Neutrophil (primary cell): ENCODE results near the gene FAM111B.

ENCODE experiments used
- H3K27ac ChIP-seq: fragments of 200-600 bp; sonication (generic); 2 replicates; pipeline ENCODE4 v1.5.1; 2016; ENCODE audit warnings: mild to moderate bottlenecking, moderate library complexity
- H3K27me3 ChIP-seq: fragments of 200-600 bp; sonication (generic); 2 replicates; pipeline ENCODE4 v1.6.0; 2016; ENCODE audit warnings: mild to moderate bottlenecking
- H3K36me3 ChIP-seq: fragments of 200-600 bp; sonication (generic); 2 replicates; pipeline ENCODE4 v1.5.1; 2017
- H3K4me1 ChIP-seq, 2 experiments: fragments of 200-600 bp in 1 of 2; sonication (generic) in 1 of 2; 1 replicate in 1 of 2; 2 replicates in 1 of 2; pipeline versions ENCODE4 v1.5.1 to v1.6.1; 2013 to 2016; ENCODE audit warnings: low read depth in 1 of 2, low read length in 1 of 2, mild to moderate bottlenecking in 1 of 2, moderate library complexity in 1 of 2; ENCODE audit not compliant: control insufficient read depth in 1 of 2, insufficient read depth in 1 of 2
- H3K4me3 ChIP-seq, 2 experiments: fragments of 200-600 bp in 1 of 2; sonication (generic) in 1 of 2; 1 replicate in 1 of 2; 2 replicates in 1 of 2; pipeline ENCODE4 v1.5.1; 2013 to 2016; ENCODE audit warnings: low read depth in 1 of 2, low read length in 1 of 2, mild to moderate bottlenecking in 1 of 2, moderate library complexity in 1 of 2
- H3K9me3 ChIP-seq: fragments of 200-600 bp; sonication (generic); 2 replicates; pipeline ENCODE4 v1.5.1; 2016
- CTCF ChIP-seq: fragments of 200-600 bp; sonication (generic); IDR thresholded peaks from 2 replicates; pipeline ENCODE4 v1.5.1; 2016; ENCODE audit warnings: antibody characterized with exemption

The FAM111B gene

GRCh38 chr11:59152312-59152951 lies 45.4 kb downstream of the FAM111B start:
- Histone ChIP-seq H3K27me3 (no peaks in the 10 kb centered on the region), H3K9me3 (no peaks in the 10 kb centered on the region), H3K4me3 (no peak overlapping the region), H3K36me3 (peaks cover 43% of the 10 kb centered on the region), H3K4me1 (no peaks in the 10 kb centered on the region), H3K27ac (peak overlapping the region; percentile 22)
- no peak for TF ChIP-seq CTCF

- TF ChIP-seq CTCF: no peak
- Histone ChIP-seq H3K9me3 (no peaks in the 10 kb centered on the region), H3K27me3 (no peaks in the 10 kb centered on the region), H3K36me3 (peaks cover 31% of the 10 kb centered on the region), H3K4me3 (no peak overlapping the region), H3K4me1 (peaks cover 7% of the 10 kb centered on the region in 2 experiments), H3K27ac (no peak overlapping the region)
These were observed 47.6 kb downstream of the FAM111B start for GRCh38 chr11:59154610-59155009.

GRCh38 chr11:59157433-59157832 lies 50.4 kb downstream of the FAM111B start:
- Histone ChIP-seq H3K4me1 (peaks cover 7% of the 10 kb centered on the region in 2 experiments), H3K27me3 (no peaks in the 10 kb centered on the region), H3K27ac (no peak overlapping the region), H3K36me3 (peaks cover 14% of the 10 kb centered on the region), H3K9me3 (no peaks in the 10 kb centered on the region), H3K4me3 (no peak overlapping the region)
- TF ChIP-seq CTCF: no peak

DNA sequence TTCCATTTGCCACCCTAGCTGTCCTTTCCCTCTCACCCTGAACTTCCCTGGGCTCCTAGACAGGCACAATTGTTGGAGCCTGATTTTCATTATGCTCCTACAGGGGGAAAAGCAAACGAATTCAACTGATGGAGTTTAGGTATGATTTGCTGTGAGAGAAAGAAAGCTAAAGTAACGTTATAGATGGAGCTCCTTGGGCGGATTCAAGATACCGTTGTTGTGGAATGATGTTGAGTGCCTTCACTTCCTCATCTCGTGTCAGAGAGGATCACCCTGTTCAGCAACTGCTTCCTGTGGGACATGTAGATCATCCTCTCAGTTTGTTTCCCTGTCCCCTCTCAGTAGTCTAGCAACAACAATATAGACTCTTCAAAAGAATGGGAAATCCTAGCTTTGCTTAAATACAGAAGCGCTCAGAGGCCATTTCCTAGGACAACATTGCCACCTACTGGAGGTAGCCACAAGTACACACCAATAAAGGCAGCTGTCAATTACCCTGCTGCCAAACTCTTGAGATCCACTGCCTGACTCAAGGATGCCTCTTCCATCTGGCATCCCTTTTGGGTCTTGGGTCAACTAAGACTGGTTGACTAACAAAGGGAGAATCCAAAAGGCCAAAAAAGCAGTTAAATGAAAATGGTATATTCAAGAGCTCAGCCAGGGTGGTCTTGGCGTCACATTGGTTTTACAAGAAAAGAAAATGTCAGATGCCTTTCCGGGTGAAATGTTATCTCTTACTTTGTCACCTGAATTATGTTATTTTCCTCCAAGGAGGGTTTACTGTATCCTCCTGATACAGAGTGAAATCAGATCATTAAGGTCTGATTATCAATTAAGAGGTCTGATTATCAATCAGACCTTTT lies 51.4 kb downstream of the FAM111B start:
- H3K27ac ChIP-seq: no peak overlapping the region
- H3K4me1 ChIP-seq: peaks cover 7% of the 10 kb centered on the region in 2 experiments
- TF ChIP-seq CTCF: peak; percentile 87
- H3K9me3 ChIP-seq: no peaks in the 10 kb centered on the region
- H3K27me3 ChIP-seq: no peaks in the 10 kb centered on the region
- peaks cover 7% of the 10 kb centered on the region for H3K36me3 ChIP-seq
- peak overlapping the region in 1 of 2 experiments; percentile 22 for H3K4me3 ChIP-seq

GRCh38 chr11:59164028-59164427 lies 57.0 kb downstream of the FAM111B start:
- TF ChIP-seq CTCF: no peak
- Histone ChIP-seq H3K36me3 (no peaks in the 10 kb centered on the region), H3K27me3 (peaks cover 13% of the 10 kb centered on the region), H3K27ac (no peak overlapping the region), H3K9me3 (no peaks in the 10 kb centered on the region), H3K4me3 (no peak overlapping the region), H3K4me1 (no peaks in the 10 kb centered on the region)
